ENCODE data around the gene OSBPL2.

OSBPL2 gene

DNA sequence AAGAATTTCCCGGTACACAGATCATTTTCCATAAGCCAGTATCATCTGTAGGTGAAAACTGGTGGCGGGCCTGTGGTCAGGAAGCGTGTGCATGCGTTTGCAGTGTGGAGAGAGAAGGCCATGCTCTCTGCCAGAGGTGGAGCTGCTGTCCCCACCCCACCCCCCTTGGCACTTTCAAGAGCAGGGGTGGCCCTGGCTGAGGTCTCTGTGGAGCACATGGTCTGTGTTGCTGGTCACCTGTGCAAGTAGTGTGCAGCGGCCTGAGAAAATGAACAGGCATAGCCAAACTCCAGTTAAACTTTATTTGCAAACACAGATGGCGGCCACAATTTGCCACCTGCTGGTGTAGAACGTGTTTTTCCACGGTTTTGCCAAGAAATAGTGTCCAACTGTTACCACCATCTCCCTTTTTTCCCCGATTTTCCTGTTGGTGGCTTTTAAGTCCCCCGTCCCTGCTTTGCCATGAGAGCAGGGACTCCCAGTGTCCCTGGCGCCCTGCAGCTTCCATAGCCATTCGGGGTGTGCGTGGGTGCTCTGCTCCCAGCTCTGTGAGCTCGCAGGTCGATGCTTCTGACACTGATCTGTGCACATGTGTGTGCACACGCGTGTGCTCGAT is 66.9 kb downstream of the OSBPL2 start:
- Histone ChIP-seq H3K9me3 (ENCODE audit: control insufficient read depth, insufficient read depth, low read depth, low read length) (no peaks in the 10 kb centered on the region), H3K27ac (ENCODE audit: extremely low read depth, low read depth, low read length) (peak overlapping the region; percentile 22; the same call in 1 of the 2 replicates), H3K4me3 (ENCODE audit: low read depth, low read length) (no peak overlapping the region), H3K36me3 (ENCODE audit: control insufficient read depth in 2 of 2, insufficient read depth in 1 of 2, low read length in 2 of 2) (peaks cover 0 to 64% of the 10 kb centered on the region in 2 experiments; a peak in 1 of 3 replicates), H3K4me1 (ENCODE audit: control insufficient read depth, insufficient read depth, low read length) (peaks cover 8% of the 10 kb centered on the region)
- TF ChIP-seq ZNF341 (tag by site-specific recombination; IDR thresholded peaks at IDR 0.05; ENCODE audit: low read depth) (0 out of 2 replicates have a peak, but pooled peaks have one; percentile 28), ZNF76 (tag by site-specific recombination; IDR thresholded peaks at IDR 0.05; ENCODE audit: borderline replicate concordance, low read depth) (no peak), SP2 (tag by site-specific recombination; IDR thresholded peaks at IDR 0.05) (no peak), ZNF600 (tag by site-specific recombination; IDR thresholded peaks at IDR 0.05) (peak; percentile 32; the same call in 1 of the 2 replicates)
- ChIA-PET POLR2A (interaction anchor here (1.6 to 2.8 kb wide), 2 partner anchors 62 to 81 kb away, joined by 3 to 12 read pairs; partner anchors contain the start of genes LAMA5 and RPS21), CTCF (interaction anchor here (2.4 kb wide), 1 partner anchor 77 kb away, joined by 22 read pairs; no protein-coding TSS in a partner anchor)

DNA sequence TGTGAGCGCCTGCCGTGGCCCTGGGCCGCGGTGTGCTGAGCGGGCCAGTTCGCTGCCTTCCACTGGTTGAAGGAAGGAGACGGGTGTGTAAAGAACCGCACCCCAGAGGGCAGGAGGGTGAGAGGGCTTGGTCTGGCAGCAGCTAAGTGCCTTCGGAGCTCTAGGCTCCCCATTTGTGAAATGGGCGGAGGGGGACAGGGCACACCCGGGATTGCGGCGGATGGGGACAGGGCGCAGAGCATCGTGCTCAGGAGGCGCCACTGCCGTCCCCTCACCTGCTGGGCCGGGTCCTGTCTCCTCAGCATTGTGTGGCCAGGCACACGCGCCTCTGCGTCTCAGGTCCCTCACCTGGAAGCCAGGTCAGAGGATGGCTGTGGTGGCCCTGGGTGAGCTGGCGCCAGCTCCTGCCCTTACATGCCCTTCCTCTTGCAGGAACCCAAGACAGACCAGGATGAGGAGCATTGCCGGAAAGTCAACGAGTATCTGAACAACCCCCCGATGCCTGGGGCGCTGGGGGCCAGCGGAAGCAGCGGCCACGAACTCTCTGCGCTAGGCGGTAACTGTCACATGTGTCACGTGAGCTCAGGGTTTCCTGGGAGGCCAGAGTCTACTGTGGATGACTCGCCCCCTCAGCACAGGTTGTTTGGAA is 67.6 kb downstream of the OSBPL2 start:
- peak overlapping the region; percentile 22; the same call in 1 of the 2 replicates for H3K27ac ChIP-seq (ENCODE audit: extremely low read depth, low read depth, low read length)
- no peaks in the 10 kb centered on the region for H3K9me3 ChIP-seq (ENCODE audit: control insufficient read depth, insufficient read depth, low read depth, low read length)
- ChIA-PET POLR2A (interaction anchor here (0.6 to 2.8 kb wide), 6 partner anchors 10 to 80 kb away, joined by 3 to 12 read pairs (median 4); partner anchors contain the start of gene RPS21), CTCF (interaction anchor here (0.8 to 2.4 kb wide), 2 partner anchors 77 kb away, joined by 3 to 22 read pairs; no protein-coding TSS in a partner anchor)
- H3K36me3 ChIP-seq (ENCODE audit: control insufficient read depth in 2 of 2, insufficient read depth in 1 of 2, low read length in 2 of 2): peaks cover 0 to 68% of the 10 kb centered on the region in 2 experiments; a peak in 1 of 3 replicates
- TF ChIP-seq KLF1 (tag by site-specific recombination; IDR thresholded peaks at IDR 0.05) (peak; percentile 65), ZBTB17 (tag by site-specific recombination; IDR thresholded peaks at IDR 0.05) (no peak)
- TF ChIP-seq, protein P1, sequence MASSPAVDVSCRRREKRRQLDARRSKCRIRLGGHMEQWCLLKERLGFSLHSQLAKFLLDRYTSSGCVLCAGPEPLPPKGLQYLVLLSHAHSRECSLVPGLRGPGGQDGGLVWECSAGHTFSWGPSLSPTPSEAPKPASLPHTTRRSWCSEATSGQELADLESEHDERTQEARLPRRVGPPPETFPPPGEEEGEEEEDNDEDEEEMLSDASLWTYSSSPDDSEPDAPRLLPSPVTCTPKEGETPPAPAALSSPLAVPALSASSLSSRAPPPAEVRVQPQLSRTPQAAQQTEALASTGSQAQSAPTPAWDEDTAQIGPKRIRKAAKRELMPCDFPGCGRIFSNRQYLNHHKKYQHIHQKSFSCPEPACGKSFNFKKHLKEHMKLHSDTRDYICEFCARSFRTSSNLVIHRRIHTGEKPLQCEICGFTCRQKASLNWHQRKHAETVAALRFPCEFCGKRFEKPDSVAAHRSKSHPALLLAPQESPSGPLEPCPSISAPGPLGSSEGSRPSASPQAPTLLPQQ (tag by site-specific recombination; IDR thresholded peaks at IDR 0.05): no peak
- peaks cover 8% of the 10 kb centered on the region for H3K4me1 ChIP-seq (ENCODE audit: control insufficient read depth, insufficient read depth, low read length)
- H3K4me3 ChIP-seq (ENCODE audit: low read depth, low read length): no peak overlapping the region

DNA sequence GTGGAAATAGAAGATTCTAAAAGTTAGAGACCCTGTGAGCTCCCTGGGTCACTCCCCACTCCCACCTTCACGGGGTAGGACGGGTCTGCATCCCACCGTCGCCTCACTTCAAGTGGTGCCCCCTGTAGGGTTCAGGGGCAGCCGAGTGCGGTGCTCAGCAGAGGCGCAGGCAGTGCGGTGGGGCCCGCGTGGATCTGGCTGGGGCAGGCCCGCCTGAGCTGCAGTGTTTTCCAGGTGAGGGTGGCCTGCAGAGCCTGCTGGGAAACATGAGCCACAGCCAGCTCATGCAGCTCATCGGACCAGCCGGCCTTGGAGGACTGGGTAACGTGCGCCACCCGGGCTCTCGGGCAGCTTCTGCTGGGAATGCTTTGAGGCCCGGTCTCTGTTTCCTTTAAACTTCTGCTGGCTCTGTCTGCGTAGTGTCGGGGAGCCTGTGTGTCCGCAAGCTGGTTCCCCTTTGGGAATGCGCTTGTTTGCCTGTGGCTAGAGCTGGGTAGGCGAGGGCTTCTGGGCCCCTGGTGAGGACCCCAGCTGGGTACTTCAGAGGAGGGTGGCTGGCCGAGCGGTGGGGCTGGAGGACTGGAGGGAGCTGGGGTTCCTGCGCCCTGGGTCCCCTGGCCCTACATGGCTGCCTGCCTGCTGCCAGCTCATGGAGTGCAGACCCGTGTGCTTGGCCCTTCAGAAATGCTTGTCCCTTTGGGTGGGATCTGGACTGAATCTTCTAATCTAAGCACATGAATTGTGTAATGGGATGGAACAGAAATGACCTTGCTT is 68.3 kb downstream of the OSBPL2 start:
- Histone ChIP-seq H3K4me1 (ENCODE audit: control insufficient read depth, insufficient read depth, low read length) (peaks cover 8% of the 10 kb centered on the region), H3K4me3 (ENCODE audit: low read depth, low read length) (no peak overlapping the region), H3K27ac (ENCODE audit: extremely low read depth, low read depth, low read length) (no peak overlapping the region), H3K9me3 (ENCODE audit: control insufficient read depth, insufficient read depth, low read depth, low read length) (no peaks in the 10 kb centered on the region), H3K36me3 (ENCODE audit: control insufficient read depth in 2 of 2, insufficient read depth in 1 of 2, low read length in 2 of 2) (peaks cover 0 to 75% of the 10 kb centered on the region in 2 experiments; a peak in 1 of 3 replicates)
- CTCF ChIA-PET: interaction anchor here (0.6 to 0.8 kb wide), 2 partner anchors 77 to 140 kb away, joined by 3 read pairs; no protein-coding TSS in a partner anchor
- POLR2A ChIA-PET: interaction anchor here (0.6 to 2.8 kb wide), 6 partner anchors 10 to 80 kb away, joined by 3 to 12 read pairs (median 4); partner anchors contain the start of gene RPS21
- TF ChIP-seq, protein P2, sequence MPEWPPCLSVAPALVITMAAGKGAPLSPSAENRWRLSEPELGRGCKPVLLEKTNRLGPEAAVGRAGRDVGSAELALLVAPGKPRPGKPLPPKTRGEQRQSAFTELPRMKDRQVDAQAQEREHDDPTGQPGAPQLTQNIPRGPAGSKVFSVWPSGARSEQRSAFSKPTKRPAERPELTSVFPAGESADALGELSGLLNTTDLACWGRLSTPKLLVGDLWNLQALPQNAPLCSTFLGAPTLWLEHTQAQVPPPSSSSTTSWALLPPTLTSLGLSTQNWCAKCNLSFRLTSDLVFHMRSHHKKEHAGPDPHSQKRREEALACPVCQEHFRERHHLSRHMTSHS (tag by site-specific recombination; IDR thresholded peaks at IDR 0.05): no peak
- TF ChIP-seq ZNF138 (tag by site-specific recombination; IDR thresholded peaks at IDR 0.05; ENCODE audit: borderline replicate concordance): no peak
- TF ChIP-seq, protein P3, sequence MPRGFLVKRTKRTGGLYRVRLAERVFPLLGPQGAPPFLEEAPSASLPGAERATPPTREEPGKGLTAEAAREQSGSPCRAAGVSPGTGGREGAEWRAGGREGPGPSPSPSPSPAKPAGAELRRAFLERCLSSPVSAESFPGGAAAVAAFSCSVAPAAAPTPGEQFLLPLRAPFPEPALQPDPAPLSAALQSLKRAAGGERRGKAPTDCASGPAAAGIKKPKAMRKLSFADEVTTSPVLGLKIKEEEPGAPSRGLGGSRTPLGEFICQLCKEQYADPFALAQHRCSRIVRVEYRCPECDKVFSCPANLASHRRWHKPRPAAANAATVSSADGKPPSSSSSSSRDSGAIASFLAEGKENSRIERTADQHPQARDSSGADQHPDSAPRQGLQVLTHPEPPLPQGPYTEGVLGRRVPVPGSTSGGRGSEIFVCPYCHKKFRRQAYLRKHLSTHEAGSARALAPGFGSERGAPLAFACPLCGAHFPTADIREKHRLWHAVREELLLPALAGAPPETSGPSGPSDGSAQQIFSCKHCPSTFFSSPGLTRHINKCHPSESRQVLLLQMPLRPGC (tag by site-specific recombination; IDR thresholded peaks at IDR 0.05): no peak
- TF ChIP-seq, protein P1 (tag by site-specific recombination; IDR thresholded peaks at IDR 0.05): peak; percentile 31; the same call in 1 of the 2 replicates
- TF ChIP-seq ZFP69B (tag by site-specific recombination; IDR thresholded peaks at IDR 0.05): peak; percentile 62; the same call in 1 of the 2 replicates
- TF ChIP-seq ZNF600 (tag by site-specific recombination; IDR thresholded peaks at IDR 0.05): 0 out of 2 replicates have a peak, but pooled peaks have one; percentile 10
- no peak for TF ChIP-seq ZEB2 (tag by site-specific recombination; IDR thresholded peaks at IDR 0.05)

Measured in HEK293 (cell line).